ENCODE data around the gene ATP7A. TPM values are rescaled to one million over a fixed set of nuclear protein-coding genes. Genes with fewer than 3 reads are reported as not detected.

Gene ATP7A
- total RNA-seq, 4 donors from 2014 or later, result 11.4 to 22.9 (median 14.4) TPM

DNA sequence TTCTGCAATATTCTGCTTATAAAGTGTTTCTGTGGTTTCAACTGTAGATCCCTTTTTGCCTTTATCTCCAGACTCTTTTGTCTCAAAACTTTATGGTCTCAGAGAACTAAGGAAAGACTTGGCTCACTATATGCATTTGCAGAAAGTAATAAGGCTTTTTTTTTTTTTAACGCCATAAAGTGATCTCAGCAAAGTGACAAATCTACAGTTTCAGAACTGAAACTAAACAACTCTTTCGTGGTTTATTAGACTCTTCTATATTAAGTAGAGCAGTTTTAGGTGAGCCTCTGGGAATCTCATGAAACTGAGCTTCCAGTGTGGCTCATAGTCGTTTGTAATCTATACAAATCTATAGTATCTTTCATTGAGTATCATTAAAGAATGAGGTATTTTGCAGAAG is 15.3 kb downstream of the ATP7A start:
- Histone ChIP-seq H3K36me3 (no peaks in the 10 kb centered on the region), H3K27ac (no peak overlapping the region), H3K4me3 (replicated peaks in 1 of 3) (no peak overlapping the region), H3K9me3 (no peaks in the 10 kb centered on the region), H3K4me1 (no peaks in the 10 kb centered on the region), H3K27me3 (no peaks in the 10 kb centered on the region)
- DNase-seq, result no peak
- WGBS, 2 donors, result 72 to 78% methylated on average over 3 of the region's 3 CpGs
- no peak for TF ChIP-seq POLR2A (IDR thresholded peaks at IDR 0.05)
- TF ChIP-seq, protein P1, sequence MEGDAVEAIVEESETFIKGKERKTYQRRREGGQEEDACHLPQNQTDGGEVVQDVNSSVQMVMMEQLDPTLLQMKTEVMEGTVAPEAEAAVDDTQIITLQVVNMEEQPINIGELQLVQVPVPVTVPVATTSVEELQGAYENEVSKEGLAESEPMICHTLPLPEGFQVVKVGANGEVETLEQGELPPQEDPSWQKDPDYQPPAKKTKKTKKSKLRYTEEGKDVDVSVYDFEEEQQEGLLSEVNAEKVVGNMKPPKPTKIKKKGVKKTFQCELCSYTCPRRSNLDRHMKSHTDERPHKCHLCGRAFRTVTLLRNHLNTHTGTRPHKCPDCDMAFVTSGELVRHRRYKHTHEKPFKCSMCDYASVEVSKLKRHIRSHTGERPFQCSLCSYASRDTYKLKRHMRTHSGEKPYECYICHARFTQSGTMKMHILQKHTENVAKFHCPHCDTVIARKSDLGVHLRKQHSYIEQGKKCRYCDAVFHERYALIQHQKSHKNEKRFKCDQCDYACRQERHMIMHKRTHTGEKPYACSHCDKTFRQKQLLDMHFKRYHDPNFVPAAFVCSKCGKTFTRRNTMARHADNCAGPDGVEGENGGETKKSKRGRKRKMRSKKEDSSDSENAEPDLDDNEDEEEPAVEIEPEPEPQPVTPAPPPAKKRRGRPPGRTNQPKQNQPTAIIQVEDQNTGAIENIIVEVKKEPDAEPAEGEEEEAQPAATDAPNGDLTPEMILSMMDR (IDR thresholded peaks at IDR 0.05), result no peak
- intact Hi-C loops (cut with DNase I), result no loop called here

DNA sequence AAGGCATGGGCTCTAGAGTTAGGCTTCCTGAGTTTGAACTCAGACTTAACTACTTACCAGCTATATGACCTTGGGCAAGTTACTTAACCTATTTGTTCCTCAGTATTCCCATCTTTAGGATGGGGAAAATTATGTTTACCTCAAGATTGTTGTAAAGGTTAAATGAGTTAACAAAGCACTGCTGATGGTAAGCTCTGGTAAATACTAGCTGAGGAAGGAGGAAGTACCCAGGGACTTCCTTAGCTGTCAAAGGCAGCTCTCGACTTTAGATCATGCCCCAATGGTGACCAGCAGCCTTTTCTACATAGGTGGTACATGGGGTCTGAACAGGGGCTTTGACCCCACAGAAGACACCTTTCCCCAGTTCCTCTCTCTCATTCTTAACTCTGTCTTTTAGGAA is 20.1 kb downstream of the ATP7A start:
- WGBS, 2 donors, result 73 to 83% methylated on average over 1 of the region's 1 CpG
- intact Hi-C loops (cut with DNase I), result no loop called here
- no peak for DNase-seq
- H3K27me3 ChIP-seq, result no peaks in the 10 kb centered on the region
- no peaks in the 10 kb centered on the region for H3K9me3 ChIP-seq
- TF ChIP-seq POLR2A (IDR thresholded peaks at IDR 0.05), result no peak
- TF ChIP-seq, protein P1 (IDR thresholded peaks at IDR 0.05), result no peak
- H3K4me1 ChIP-seq, result no peaks in the 10 kb centered on the region
- no peak overlapping the region for H3K27ac ChIP-seq
- H3K4me3 ChIP-seq (replicated peaks in 1 of 3), result no peak overlapping the region
- no peaks in the 10 kb centered on the region for H3K36me3 ChIP-seq

DNA sequence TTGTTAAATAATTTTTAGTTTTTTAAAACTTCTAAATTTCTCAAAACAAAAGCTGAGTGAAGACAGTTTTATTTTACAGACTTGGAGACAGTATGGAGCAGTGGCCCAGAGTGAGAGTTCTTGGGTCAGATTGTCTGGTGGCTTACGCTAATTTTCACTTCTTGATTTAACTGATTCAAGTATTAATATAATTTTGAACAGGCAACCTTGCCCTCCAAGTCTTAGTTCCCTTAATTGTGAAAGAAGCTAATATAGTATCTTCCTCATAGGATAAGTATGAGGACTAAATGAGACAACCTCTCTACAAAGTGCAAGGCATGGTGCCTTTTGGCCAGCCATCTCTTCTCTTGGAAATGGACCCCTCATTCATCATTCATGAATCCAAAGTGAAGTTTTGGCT is 25.4 kb downstream of the ATP7A start:
- no peak overlapping the region for H3K27ac ChIP-seq
- H3K36me3 ChIP-seq, result no peaks in the 10 kb centered on the region
- H3K4me1 ChIP-seq, result no peaks in the 10 kb centered on the region
- no peak for DNase-seq
- no peaks in the 10 kb centered on the region for H3K27me3 ChIP-seq
- H3K4me3 ChIP-seq (replicated peaks in 1 of 3), result no peak overlapping the region
- no peak for TF ChIP-seq POLR2A (IDR thresholded peaks at IDR 0.05)
- TF ChIP-seq, protein P1 (IDR thresholded peaks at IDR 0.05), result no peak
- intact Hi-C loops (cut with DNase I), result no loop called here
- no peaks in the 10 kb centered on the region for H3K9me3 ChIP-seq
- 87 to 89% methylated on average over 1 of the region's 1 CpG for WGBS, 2 donors

DNA sequence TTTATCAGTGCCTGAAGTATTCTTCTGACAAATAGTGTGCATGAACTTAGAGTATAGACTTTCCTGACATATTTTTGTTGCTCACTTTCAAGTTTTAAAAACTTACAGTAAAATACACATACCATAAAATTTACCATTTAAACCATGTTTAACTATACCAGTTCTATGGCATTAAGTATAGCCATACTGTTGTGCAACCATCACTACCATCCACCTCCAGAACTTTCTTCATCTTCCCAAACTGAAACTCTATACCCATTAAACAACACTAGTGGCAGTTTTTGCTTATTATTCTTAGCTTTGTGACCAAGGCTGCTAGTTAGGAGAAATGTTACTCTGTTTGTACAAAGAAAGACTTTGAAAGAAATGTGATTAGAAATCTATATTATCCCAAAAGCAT is 25.8 kb downstream of the ATP7A start:
- no peak overlapping the region for H3K27ac ChIP-seq
- intact Hi-C loops (cut with DNase I), result no loop called here
- H3K36me3 ChIP-seq, result no peaks in the 10 kb centered on the region
- H3K4me3 ChIP-seq (replicated peaks in 1 of 3), result no peak overlapping the region
- TF ChIP-seq, protein P1 (IDR thresholded peaks at IDR 0.05), result no peak
- no peak for TF ChIP-seq POLR2A (IDR thresholded peaks at IDR 0.05)
- no peaks in the 10 kb centered on the region for H3K4me1 ChIP-seq
- no peak for DNase-seq
- H3K9me3 ChIP-seq, result no peaks in the 10 kb centered on the region
- H3K27me3 ChIP-seq, result no peaks in the 10 kb centered on the region

DNA sequence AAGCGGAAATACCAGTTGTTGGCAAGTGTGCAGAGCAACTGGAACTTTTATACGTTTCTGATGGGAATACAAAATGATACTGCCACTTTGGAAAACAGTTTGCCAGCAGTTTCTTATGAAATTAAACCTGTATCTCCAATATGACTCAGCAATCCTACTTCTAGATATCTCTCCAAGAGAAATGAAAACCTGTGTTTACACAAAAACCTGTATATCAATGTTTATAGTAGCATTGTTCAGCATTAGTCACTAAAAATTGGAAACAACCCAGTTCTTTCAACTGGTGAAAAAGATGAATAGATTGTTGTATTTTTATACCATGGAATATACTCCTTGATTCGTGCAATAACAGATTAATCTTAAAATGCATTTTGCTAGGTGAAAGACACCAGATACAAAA is 26.8 kb downstream of the ATP7A start:
- 77 to 80% methylated on average over 3 of the region's 3 CpGs for WGBS, 2 donors
- no peak for DNase-seq
- no peaks in the 10 kb centered on the region for H3K27me3 ChIP-seq
- TF ChIP-seq POLR2A (IDR thresholded peaks at IDR 0.05), result no peak
- TF ChIP-seq, protein P1 (IDR thresholded peaks at IDR 0.05), result no peak
- H3K27ac ChIP-seq, result no peak overlapping the region
- H3K4me1 ChIP-seq, result no peaks in the 10 kb centered on the region
- no peaks in the 10 kb centered on the region for H3K9me3 ChIP-seq
- intact Hi-C loops (cut with DNase I), result no loop called here
- H3K4me3 ChIP-seq (replicated peaks in 1 of 3), result no peak overlapping the region
- no peaks in the 10 kb centered on the region for H3K36me3 ChIP-seq
